ENCODE data around the gene CD22.

Gene CD22

GRCh38 chr19:35294859-35295791 lies 33.9 kb upstream of the CD22 start:
- in situ Hi-C loops (cut with HindIII; ENCODE audit: low sequenced_read_pairs): loop anchor here (25.0 kb wide), 1 partner anchor 142 kb away; the partner anchor contains the start of gene FFAR2

- in situ Hi-C loops (cut with HindIII; ENCODE audit: low sequenced_read_pairs): loop anchor here (25.0 kb wide), 1 partner anchor 141 kb away; the partner anchor contains the start of gene FFAR2
Measured at GRCh38 chr19:35295792-35296462, 33.1 kb upstream of the CD22 start.

- in situ Hi-C loops (cut with HindIII; ENCODE audit: low sequenced_read_pairs): loop anchor here (25.0 kb wide), 1 partner anchor 140 kb away; the partner anchor contains the start of gene FFAR2
Measured at GRCh38 chr19:35296644-35297514, 32.1 kb upstream of the CD22 start.

GRCh38 chr19:35297515-35297848 lies 31.5 kb upstream of the CD22 start:
- in situ Hi-C loops (cut with HindIII; ENCODE audit: low sequenced_read_pairs): loop anchor here (25.0 kb wide), 1 partner anchor 140 kb away; the partner anchor contains the start of gene FFAR2

GRCh38 chr19:35297922-35298321 lies 31.1 kb upstream of the CD22 start:
- in situ Hi-C loops (cut with HindIII; ENCODE audit: low sequenced_read_pairs): loop anchor here (25.0 kb wide), 1 partner anchor 139 kb away; the partner anchor contains the start of gene FFAR2

- in situ Hi-C loops (cut with HindIII; ENCODE audit: low sequenced_read_pairs): loop anchor here (25.0 kb wide), 1 partner anchor 139 kb away; the partner anchor contains the start of gene FFAR2
Measured at GRCh38 chr19:35298561-35298972, 30.4 kb upstream of the CD22 start.

GRCh38 chr19:35299523-35300338 lies 29.3 kb upstream of the CD22 start:
- in situ Hi-C loops (cut with HindIII; ENCODE audit: low sequenced_read_pairs): loop anchor here (25.0 kb wide), 1 partner anchor 138 kb away; the partner anchor contains the start of gene FFAR2

- in situ Hi-C loops (cut with HindIII; ENCODE audit: low sequenced_read_pairs): no loop called here
Measured at GRCh38 chr19:35300339-35300649, 28.7 kb upstream of the CD22 start.

- in situ Hi-C loops (cut with HindIII; ENCODE audit: low sequenced_read_pairs): no loop called here
Measured at GRCh38 chr19:35301961-35302360, 27.0 kb upstream of the CD22 start.

GRCh38 chr19:35302446-35302845 lies 26.5 kb upstream of the CD22 start:
- in situ Hi-C loops (cut with HindIII; ENCODE audit: low sequenced_read_pairs): no loop called here

- in situ Hi-C loops (cut with HindIII; ENCODE audit: low sequenced_read_pairs): no loop called here
Measured at GRCh38 chr19:35303357-35303915, 25.6 kb upstream of the CD22 start.

- in situ Hi-C loops (cut with HindIII; ENCODE audit: low sequenced_read_pairs): no loop called here
Measured at GRCh38 chr19:35304036-35304435, 25.0 kb upstream of the CD22 start.

GRCh38 chr19:35305181-35305580 lies 23.8 kb upstream of the CD22 start:
- in situ Hi-C loops (cut with HindIII; ENCODE audit: low sequenced_read_pairs): no loop called here

- in situ Hi-C loops (cut with HindIII; ENCODE audit: low sequenced_read_pairs): no loop called here
Measured at GRCh38 chr19:35306473-35307246, 22.3 kb upstream of the CD22 start.

- in situ Hi-C loops (cut with HindIII; ENCODE audit: low sequenced_read_pairs): no loop called here
Measured at GRCh38 chr19:35307931-35308330, 21.1 kb upstream of the CD22 start.

GRCh38 chr19:35308910-35309309 lies 20.1 kb upstream of the CD22 start:
- in situ Hi-C loops (cut with HindIII; ENCODE audit: low sequenced_read_pairs): no loop called here

- in situ Hi-C loops (cut with HindIII; ENCODE audit: low sequenced_read_pairs): no loop called here
Measured at GRCh38 chr19:35309481-35310279, 19.3 kb upstream of the CD22 start.

- in situ Hi-C loops (cut with HindIII; ENCODE audit: low sequenced_read_pairs): no loop called here
Measured at GRCh38 chr19:35310331-35310730, 18.7 kb upstream of the CD22 start.

Data from DLD1 (cell line).